Measurements from ENCODE around the gene TMEM131. TPM values are rescaled to one million over a fixed set of nuclear protein-coding genes. Genes with fewer than 3 reads are reported as not detected.
"Not testable (repeated sequence)": the region's sequence is repeated elsewhere in the genome, so short reads cannot be mapped to it uniquely, and the experiment has no call there.

TMEM131 gene
- total RNA-seq, 1 experiment from 2014 or later = 9.7 TPM

- no peak for DNase-seq (ENCODE audit: low spot score)
These were observed 272.3 kb downstream of the TMEM131 start for GRCh38 chr2:97723156-97724072.

GRCh38 chr2:97722227-97722626 is 273.5 kb downstream of the TMEM131 start:
- DNase-seq (ENCODE audit: low spot score) = no peak

- DNase-seq (ENCODE audit: low spot score) = no peak
These were observed 275.0 kb downstream of the TMEM131 start for GRCh38 chr2:97720746-97721145.

- no peak for DNase-seq (ENCODE audit: low spot score)
These were observed 276.2 kb downstream of the TMEM131 start for GRCh38 chr2:97719362-97720155.

- no peak for DNase-seq (ENCODE audit: low spot score)
These were observed 276.8 kb downstream of the TMEM131 start for GRCh38 chr2:97718942-97719341.

- DNase-seq (ENCODE audit: low spot score) = no peak
These were observed 277.5 kb downstream of the TMEM131 start for GRCh38 chr2:97718051-97718882.

GRCh38 chr2:97717613-97717995 is 278.1 kb downstream of the TMEM131 start:
- DNase-seq (ENCODE audit: low spot score) = no peak

- no peak for DNase-seq (ENCODE audit: low spot score)
These were observed 278.8 kb downstream of the TMEM131 start for GRCh38 chr2:97716695-97717612.

GRCh38 chr2:97715951-97716694 is 279.6 kb downstream of the TMEM131 start:
- DNase-seq (ENCODE audit: low spot score) = no peak

- no peak for DNase-seq (ENCODE audit: low spot score)
These were observed 280.6 kb downstream of the TMEM131 start for GRCh38 chr2:97714950-97715652.

DNA sequence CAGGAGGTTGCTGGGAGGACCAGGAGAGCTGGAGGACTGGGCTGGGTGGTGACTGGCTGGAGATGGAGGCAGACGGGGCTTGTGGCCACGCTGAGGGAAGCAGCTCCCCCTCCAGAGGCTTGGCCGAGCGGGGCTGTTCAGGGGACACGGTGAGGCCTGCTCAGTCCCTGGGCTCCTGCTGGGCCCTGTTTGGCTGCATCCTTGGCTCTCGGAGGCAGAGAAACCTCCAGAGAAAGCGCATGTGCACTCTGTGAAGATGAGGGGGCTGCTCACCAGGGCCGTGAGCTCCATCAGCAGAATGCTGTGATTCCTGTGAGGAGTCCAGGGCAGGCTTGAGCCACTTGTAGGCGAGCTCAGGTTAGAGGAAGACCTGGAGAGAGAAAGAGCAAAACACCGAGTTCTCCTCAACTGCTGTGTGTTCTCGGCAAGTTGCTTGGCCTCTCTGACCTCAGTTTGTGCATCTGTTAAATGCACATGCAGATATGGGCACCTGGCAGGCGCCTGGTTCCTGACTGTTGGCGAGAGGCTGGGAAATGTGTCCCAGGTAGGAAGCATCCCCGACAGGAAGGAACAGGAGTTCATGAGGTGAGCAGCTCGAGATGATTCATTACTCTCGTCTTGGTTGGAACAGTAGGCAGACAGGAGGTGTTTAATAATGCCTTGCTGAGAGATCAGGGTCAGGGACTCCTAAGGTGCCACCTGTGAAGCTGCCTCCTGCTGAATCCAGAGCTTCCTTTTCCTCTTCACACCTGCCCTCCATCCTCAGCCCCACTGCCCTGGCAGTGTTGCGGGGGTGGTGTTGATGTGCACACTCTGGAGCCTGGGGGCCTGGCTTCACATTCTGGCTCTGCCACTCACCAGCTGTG is 281.4 kb downstream of the TMEM131 start:
- no peak for DNase-seq (ENCODE audit: low spot score)

DNA sequence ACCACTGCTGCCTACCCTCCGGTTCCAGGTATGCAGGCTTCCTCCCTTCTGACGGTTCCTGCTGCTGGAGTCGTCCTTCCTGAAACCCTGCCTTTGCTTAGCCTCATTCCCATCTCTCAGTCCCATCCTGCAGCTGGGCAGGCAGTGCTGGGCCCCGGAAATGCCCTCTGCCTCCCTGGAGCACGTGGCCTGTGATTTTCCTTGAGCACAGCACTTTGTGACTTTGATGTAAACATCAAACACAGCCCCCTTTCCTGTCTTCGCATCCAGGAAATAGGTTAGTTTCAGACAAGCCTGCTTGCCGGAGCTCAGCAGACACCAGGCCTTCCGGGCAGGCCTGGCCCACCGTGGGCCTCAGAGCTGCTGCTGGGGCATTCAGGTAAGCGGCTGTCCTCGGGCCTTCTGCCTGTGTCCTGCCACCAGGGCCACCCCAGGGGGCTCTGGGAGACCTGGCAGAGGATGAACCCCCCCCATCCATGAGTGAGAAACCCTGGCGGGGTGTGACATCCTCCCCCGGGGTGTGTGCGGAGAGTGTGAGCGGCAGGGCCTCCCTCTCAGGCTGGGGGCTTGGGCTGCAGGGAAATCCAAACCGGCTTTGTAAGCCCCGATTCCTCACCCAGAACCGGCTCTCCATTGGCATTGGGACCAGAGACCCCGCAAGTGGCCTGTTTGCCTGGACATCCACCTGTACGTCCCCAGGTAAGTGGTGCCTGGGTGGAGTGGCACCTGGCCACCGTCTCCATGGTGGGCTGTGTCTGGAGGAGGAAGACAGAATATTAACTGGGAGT is 282.3 kb downstream of the TMEM131 start, which contains the start of gene ZAP70:
Gene ZAP70, plus strand, starts transcription at position 281 of the 788 bp plus-strand sequence. CDS start 10,461 bp downstream, outside the sequence.
- DNase-seq (ENCODE audit: low spot score) = no peak

GRCh38 chr2:97712693-97713295 is 283.0 kb downstream of the TMEM131 start:
- DNase-seq (ENCODE audit: low spot score) = no peak

GRCh38 chr2:97712175-97712574 is 283.6 kb downstream of the TMEM131 start:
- DNase-seq (ENCODE audit: low spot score) = not testable (repeated sequence)

GRCh38 chr2:97711394-97711711 is 284.4 kb downstream of the TMEM131 start:
- no peak for DNase-seq (ENCODE audit: low spot score)

- DNase-seq (ENCODE audit: low spot score) = no peak
These were observed 287.1 kb downstream of the TMEM131 start for GRCh38 chr2:97708608-97709007.

DNA sequence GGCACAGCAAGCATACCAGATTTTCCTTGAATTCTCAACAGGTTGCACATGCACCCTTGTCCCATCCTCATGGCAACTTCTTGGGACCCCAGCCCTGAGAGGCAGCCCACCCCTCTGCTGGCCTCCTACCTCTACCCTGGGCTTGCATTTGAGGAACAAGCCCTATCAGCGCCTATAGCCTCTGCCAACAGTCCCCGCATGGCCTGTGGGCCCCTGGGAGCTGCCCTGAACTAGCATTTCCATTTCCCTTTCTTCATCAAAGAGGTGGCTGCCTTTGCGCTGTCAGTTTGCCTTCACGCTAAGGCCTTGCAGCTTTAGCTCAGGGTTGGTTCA is 287.7 kb downstream of the TMEM131 start:
- no peak for DNase-seq (ENCODE audit: low spot score)

Measured in H4 (cell line).